HL-60/S4 treated with retinoic acid at 250 ng/mL for 4 days and 3 days (cell line): Measurements from ENCODE around the gene GMDS.

Experiments used
- in situ Hi-C: fragments of 300-500 bp; cut with MboI; formaldehyde crosslinking; loops from 2 replicates; pipeline ENCODE4 v1.7.0; 2022; ENCODE audit warnings: low sequenced_read_pairs

The GMDS gene

GRCh38 chr6:2141644-2142290, 103.6 kb downstream of the GMDS start:
- in situ Hi-C loops = no loop called here

- in situ Hi-C loops = no loop called here
Measured at GRCh38 chr6:2140438-2141128, 104.8 kb downstream of the GMDS start.

- in situ Hi-C loops = no loop called here
Measured at GRCh38 chr6:2135401-2135800, 110.0 kb downstream of the GMDS start.

GRCh38 chr6:2134554-2134953, 110.9 kb downstream of the GMDS start:
- in situ Hi-C loops = no loop called here

- in situ Hi-C loops = no loop called here
Measured at GRCh38 chr6:2133716-2134310, 111.6 kb downstream of the GMDS start.

GRCh38 chr6:2132916-2133315, 112.5 kb downstream of the GMDS start:
- in situ Hi-C loops = no loop called here

- in situ Hi-C loops = no loop called here
Measured at GRCh38 chr6:2132416-2132815, 113.0 kb downstream of the GMDS start.

GRCh38 chr6:2129182-2129621, 116.2 kb downstream of the GMDS start:
- in situ Hi-C loops = no loop called here

- in situ Hi-C loops = no loop called here
Measured at GRCh38 chr6:2127484-2127911, 117.9 kb downstream of the GMDS start.

- in situ Hi-C loops = no loop called here
Measured at GRCh38 chr6:2126351-2126750, 119.1 kb downstream of the GMDS start.

- in situ Hi-C loops = no loop called here
Measured at GRCh38 chr6:2125158-2125557, 120.2 kb downstream of the GMDS start.

GRCh38 chr6:2124260-2124709, 121.1 kb downstream of the GMDS start:
- in situ Hi-C loops = no loop called here

GRCh38 chr6:2120912-2121311, 124.5 kb downstream of the GMDS start:
- in situ Hi-C loops = no loop called here

- in situ Hi-C loops = no loop called here
Measured at GRCh38 chr6:2119275-2119674, 126.1 kb downstream of the GMDS start.

- in situ Hi-C loops = no loop called here
Measured at GRCh38 chr6:2118136-2118535, 127.3 kb downstream of the GMDS start.

- in situ Hi-C loops = no loop called here
Measured at GRCh38 chr6:2117447-2117846, 128.0 kb downstream of the GMDS start.

- in situ Hi-C loops = no loop called here
Measured at GRCh38 chr6:2116496-2116895, 128.9 kb downstream of the GMDS start.

- in situ Hi-C loops = no loop called here
Measured at GRCh38 chr6:2114100-2114499, 131.3 kb downstream of the GMDS start.

- in situ Hi-C loops = no loop called here
Measured at GRCh38 chr6:2111162-2111677, 134.2 kb downstream of the GMDS start.

GRCh38 chr6:2110504-2110903, 134.9 kb downstream of the GMDS start:
- in situ Hi-C loops = no loop called here

- in situ Hi-C loops = no loop called here
Measured at GRCh38 chr6:2109796-2110195, 135.6 kb downstream of the GMDS start.
